GM19468 (cell line): ENCODE data around the gene TUBB3.
"Not testable (repeated sequence)": the region's sequence is repeated elsewhere in the genome, so short reads cannot be mapped to it uniquely, and the experiment has no call there.

Source experiments
- ATAC-seq: cut with Tn5 transposase; IDR thresholded peaks from one replicate; pipeline ENCODE4 v1.9.1; 2021; ENCODE audit warnings: mild to moderate bottlenecking, moderate library complexity, moderate number of reproducible peaks; ENCODE audit not compliant: unreplicated experiment; ENCODE audit errors: extremely low read depth

The TUBB3 gene

GRCh38 chr16:89922884-89923639 lies at the start of gene TUBB3:
Gene TUBB3 (plus strand): TSS chr16:89923342. CDS start chr16:89923402, 60 bp downstream.
- ATAC-seq, result no peak

GRCh38 chr16:89873972-89874689 lies 49.0 kb upstream of the TUBB3 start:
- peak; percentile 51 for ATAC-seq

- ATAC-seq, result not testable (repeated sequence)
Measured at GRCh38 chr16:89879123-89879522, 44.0 kb upstream of the TUBB3 start.

- no peak for ATAC-seq
Measured at GRCh38 chr16:89880477-89881367, 42.4 kb upstream of the TUBB3 start.

- no peak for ATAC-seq
Measured at GRCh38 chr16:89881368-89881730, 41.8 kb upstream of the TUBB3 start.

GRCh38 chr16:89883346-89884040 lies 39.6 kb upstream of the TUBB3 start:
- no peak for ATAC-seq

- ATAC-seq, result no peak
Measured at GRCh38 chr16:89884041-89884421, 39.1 kb upstream of the TUBB3 start.

- ATAC-seq, result no peak
Measured at GRCh38 chr16:89887243-89887642, 35.9 kb upstream of the TUBB3 start.

- no peak for ATAC-seq
Measured at GRCh38 chr16:89890200-89890599, 32.9 kb upstream of the TUBB3 start.

- no peak for ATAC-seq
Measured at GRCh38 chr16:89890886-89891657, 32.1 kb upstream of the TUBB3 start.

GRCh38 chr16:89892055-89892630 lies 31.0 kb upstream of the TUBB3 start:
- ATAC-seq, result no peak

GRCh38 chr16:89892635-89893034 lies 30.5 kb upstream of the TUBB3 start:
- no peak for ATAC-seq

GRCh38 chr16:89893642-89894548 lies 29.2 kb upstream of the TUBB3 start:
- no peak for ATAC-seq

- no peak for ATAC-seq
Measured at GRCh38 chr16:89895482-89896250, 27.5 kb upstream of the TUBB3 start.

- no peak for ATAC-seq
Measured at GRCh38 chr16:89897204-89897603, 25.9 kb upstream of the TUBB3 start.

- ATAC-seq, result no peak
Measured at GRCh38 chr16:89898201-89898967, 24.8 kb upstream of the TUBB3 start.
